ENCODE results near the gene ZNF496. TPM values are rescaled to one million over a fixed set of nuclear protein-coding genes. Genes with fewer than 3 reads are reported as not detected.

Gene ZNF496
- total RNA-seq, 1 donor from 2014 or later, result 39.0 TPM

DNA sequence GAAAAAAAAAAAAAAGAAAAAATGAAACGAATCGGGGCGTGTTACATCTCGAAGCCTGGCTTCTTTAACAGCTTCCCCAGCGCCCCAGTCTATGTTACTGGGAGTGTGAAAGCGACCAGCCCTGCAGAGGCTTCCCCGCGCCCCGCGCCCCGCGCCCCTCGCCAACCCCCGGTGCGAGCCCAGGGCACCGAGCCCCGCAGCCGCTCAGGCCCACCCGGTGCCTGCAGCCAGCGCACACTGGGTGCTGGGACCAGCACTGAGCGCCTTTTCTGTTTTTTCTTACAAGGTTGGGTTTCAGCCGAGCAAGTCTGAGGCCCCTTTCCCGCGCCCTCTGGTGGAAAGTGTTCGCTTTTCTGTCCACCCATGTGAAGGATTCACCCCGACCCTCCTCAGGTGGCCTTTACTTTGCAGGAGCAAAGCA lies 42.1 kb upstream of the ZNF496 start:
- no peaks in the 10 kb centered on the region for H3K27me3 ChIP-seq
- H3K27ac ChIP-seq, result no peak overlapping the region
- intact Hi-C loops (cut with DNase I), result no loop called here
- TF ChIP-seq POLR2AphosphoS5 (IDR thresholded peaks at IDR 0.05; ENCODE audit: insufficient read depth in 1 of 2, low read depth in 1 of 2), result no peak
- TF ChIP-seq, protein P1, sequence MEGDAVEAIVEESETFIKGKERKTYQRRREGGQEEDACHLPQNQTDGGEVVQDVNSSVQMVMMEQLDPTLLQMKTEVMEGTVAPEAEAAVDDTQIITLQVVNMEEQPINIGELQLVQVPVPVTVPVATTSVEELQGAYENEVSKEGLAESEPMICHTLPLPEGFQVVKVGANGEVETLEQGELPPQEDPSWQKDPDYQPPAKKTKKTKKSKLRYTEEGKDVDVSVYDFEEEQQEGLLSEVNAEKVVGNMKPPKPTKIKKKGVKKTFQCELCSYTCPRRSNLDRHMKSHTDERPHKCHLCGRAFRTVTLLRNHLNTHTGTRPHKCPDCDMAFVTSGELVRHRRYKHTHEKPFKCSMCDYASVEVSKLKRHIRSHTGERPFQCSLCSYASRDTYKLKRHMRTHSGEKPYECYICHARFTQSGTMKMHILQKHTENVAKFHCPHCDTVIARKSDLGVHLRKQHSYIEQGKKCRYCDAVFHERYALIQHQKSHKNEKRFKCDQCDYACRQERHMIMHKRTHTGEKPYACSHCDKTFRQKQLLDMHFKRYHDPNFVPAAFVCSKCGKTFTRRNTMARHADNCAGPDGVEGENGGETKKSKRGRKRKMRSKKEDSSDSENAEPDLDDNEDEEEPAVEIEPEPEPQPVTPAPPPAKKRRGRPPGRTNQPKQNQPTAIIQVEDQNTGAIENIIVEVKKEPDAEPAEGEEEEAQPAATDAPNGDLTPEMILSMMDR (IDR thresholded peaks at IDR 0.05), result peak in 1 of 3 experiments; percentile 8
- no peaks in the 10 kb centered on the region for H3K4me1 ChIP-seq
- no peaks in the 10 kb centered on the region for H3K9me3 ChIP-seq
- DNase-seq (ENCODE audit: extremely low spot score in 2 of 2), result no peak
- no peaks in the 10 kb centered on the region for H3K36me3 ChIP-seq
- peak overlapping the region in 1 of 2 donors; percentile 16 for H3K4me3 ChIP-seq

DNA sequence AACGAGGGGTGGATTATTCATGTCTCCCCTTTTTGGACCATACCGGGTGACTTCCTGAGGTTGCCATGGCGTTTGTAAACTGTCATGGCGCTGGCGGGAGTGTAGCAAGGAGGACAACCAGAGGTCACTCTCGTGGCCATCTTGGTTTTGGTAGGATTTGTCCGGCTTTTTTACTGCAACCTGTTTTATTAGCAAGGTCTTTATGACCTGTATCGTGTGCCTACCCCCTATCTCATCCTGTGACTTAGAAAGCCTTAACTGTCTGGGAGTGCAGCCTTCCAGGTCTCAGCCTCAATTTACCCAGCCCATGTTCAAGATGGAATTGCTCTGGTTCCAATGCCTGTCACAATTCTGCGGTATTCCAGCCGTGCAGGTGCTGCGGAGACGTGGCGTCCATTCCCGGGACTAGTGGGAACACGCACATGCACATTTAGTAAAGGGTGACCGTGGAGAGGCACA lies 40.2 kb upstream of the ZNF496 start:
- DNase-seq (ENCODE audit: extremely low spot score in 2 of 2), result no peak
- intact Hi-C loops (cut with DNase I), result no loop called here
- Histone ChIP-seq H3K36me3 (no peaks in the 10 kb centered on the region), H3K27me3 (no peaks in the 10 kb centered on the region), H3K9me3 (no peaks in the 10 kb centered on the region), H3K4me1 (peaks cover 12% of the 10 kb centered on the region), H3K4me3 (no peak overlapping the region), H3K27ac (no peak overlapping the region)
- TF ChIP-seq POLR2A (IDR thresholded peaks at IDR 0.05), result no peak
- no peak for TF ChIP-seq POLR2AphosphoS5 (IDR thresholded peaks at IDR 0.05; ENCODE audit: insufficient read depth in 1 of 2, low read depth in 1 of 2)
- TF ChIP-seq, protein P1 (IDR thresholded peaks at IDR 0.05), result no peak

DNA sequence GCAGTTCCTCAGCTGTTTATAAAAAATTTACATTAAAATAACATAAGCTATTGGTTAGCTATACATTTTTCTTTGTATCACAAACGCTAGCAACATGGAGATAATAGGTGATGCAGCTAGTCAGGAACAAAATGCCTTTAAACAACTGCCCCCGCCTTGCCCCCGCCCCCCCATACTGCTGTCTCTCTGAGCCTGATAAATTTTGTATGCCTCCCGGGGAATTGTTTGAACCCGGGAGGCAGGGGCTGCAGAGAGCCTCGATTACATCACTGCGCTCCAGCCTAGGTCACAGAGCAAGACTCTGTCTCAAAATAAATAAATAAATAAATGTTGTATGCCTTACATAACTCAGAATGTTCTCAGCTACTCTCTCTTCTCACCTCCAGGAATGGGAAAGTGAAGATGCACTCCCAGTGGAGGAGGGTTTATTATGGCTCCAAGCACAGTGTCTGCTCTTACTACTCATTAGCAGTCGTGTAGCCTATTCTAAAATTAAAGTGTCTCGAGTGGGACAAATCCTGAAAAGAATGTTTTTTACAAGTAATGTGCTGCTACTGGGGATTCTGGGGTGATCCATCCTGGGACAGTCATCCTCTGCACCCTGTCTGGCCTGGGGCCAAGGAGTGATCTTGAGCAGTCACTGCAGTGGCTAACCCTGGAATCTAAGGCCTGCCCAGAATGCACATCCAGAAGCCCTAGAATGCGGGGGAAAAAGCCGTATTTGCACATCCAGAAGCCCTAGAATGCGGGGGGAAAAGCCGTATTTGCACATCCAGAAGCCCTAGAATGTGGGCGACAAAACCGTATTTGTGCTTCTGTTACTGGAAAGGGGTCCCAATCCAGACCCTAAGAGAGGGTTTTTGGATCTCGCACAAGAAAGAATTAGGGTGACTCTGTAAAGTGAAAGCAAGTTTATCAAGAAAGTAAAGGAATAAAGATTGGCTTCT lies 39.4 kb upstream of the ZNF496 start:
- H3K9me3 ChIP-seq, result no peaks in the 10 kb centered on the region
- H3K36me3 ChIP-seq, result no peaks in the 10 kb centered on the region
- peaks cover 12% of the 10 kb centered on the region for H3K4me1 ChIP-seq
- intact Hi-C loops (cut with DNase I), result no loop called here
- no peaks in the 10 kb centered on the region for H3K27me3 ChIP-seq
- DNase-seq (ENCODE audit: extremely low spot score in 2 of 2), result no peak
- no peak overlapping the region for H3K4me3 ChIP-seq
- no peak overlapping the region for H3K27ac ChIP-seq
- TF ChIP-seq POLR2A (IDR thresholded peaks at IDR 0.05) (no peak), POLR2AphosphoS5 (IDR thresholded peaks at IDR 0.05; ENCODE audit: insufficient read depth in 1 of 2, low read depth in 1 of 2) (no peak)
- TF ChIP-seq, protein P1 (IDR thresholded peaks at IDR 0.05), result no peak

DNA sequence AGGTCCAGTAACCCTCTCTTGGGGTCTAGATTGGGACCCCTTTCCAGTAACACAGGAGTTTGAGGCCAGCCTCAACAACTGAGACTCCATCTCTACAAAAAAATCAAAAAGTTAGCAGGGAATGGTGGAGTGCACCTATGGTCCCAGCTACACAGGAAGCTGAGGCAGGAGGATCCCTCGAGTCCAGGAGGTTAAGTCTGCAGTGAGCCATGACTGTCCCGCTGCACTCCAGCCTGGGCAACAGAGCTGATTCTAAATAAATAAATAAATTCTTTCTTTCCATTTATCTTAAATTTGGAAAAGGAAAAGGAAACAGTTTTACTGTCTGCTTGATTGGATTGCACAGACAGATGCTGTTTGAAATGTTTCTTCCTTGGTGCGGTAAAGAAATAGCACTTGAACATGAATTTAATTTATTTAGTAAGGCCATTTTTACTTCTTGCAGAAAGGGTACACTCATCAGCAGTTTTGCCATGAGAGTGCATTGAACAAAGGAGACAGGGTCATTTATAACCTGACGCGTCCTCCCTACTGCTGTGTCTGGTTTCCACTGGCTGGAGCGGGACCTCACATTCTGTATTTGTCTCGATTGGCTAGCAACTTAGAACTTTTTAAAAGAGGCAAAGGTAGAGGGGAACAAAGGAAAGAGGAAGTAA lies 37.0 kb upstream of the ZNF496 start:
- no peak overlapping the region for H3K4me3 ChIP-seq
- DNase-seq (ENCODE audit: extremely low spot score in 2 of 2), result no peak
- TF ChIP-seq POLR2A (IDR thresholded peaks at IDR 0.05), result no peak
- TF ChIP-seq, protein P1 (IDR thresholded peaks at IDR 0.05), result no peak
- no peak for TF ChIP-seq POLR2AphosphoS5 (IDR thresholded peaks at IDR 0.05; ENCODE audit: insufficient read depth in 1 of 2, low read depth in 1 of 2)
- no peaks in the 10 kb centered on the region for H3K9me3 ChIP-seq
- no peaks in the 10 kb centered on the region for H3K36me3 ChIP-seq
- H3K27me3 ChIP-seq, result no peaks in the 10 kb centered on the region
- H3K4me1 ChIP-seq, result peaks cover 12% of the 10 kb centered on the region
- no peak overlapping the region for H3K27ac ChIP-seq
- intact Hi-C loops (cut with DNase I), result no loop called here
